ENCODE results near the gene FNBP1. TPM values are rescaled to one million over a fixed set of nuclear protein-coding genes. Genes with fewer than 3 reads are reported as not detected.
"Not testable (repeated sequence)": the region's sequence is repeated elsewhere in the genome, so short reads cannot be mapped to it uniquely, and the experiment has no call there.

Gene FNBP1
- total and polyA plus RNA-seq, 2 of the 13 experiments (the other 11 are each of a cell fraction or from before 2014, with no cell fraction given), result 5.4 to 19.5 TPM

DNA sequence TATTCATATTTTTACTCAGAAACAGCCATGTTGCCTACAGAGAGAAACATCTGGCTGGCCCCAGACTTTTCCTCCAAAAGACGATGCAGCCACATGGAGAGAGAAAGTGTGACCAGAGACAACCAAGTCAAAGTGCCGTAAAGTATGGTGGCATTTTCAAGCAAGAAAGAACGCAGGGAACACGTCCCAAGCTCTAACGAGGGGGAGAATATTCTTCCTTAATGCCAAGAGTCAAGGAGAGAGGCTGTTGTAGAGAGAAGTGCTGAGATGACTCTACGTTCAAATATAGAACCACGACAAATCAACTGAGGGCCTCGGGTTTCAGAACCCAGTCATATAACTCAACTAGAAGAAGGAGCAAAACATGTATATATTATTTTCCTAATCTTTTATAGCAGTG, 55.9 kb downstream of the FNBP1 start:
- no peak overlapping the region for H3K27ac ChIP-seq (ENCODE audit: extremely low read length, insufficient read depth, low read length)
- WGBS (ENCODE audit: low lambda C conversion rate), result 82% methylated on average over 8 of the region's 8 CpGs
- no peaks in the 10 kb centered on the region for H4K20me1 ChIP-seq (ENCODE audit: insufficient read depth, low read length)
- ATAC-seq (no peak), DNase-seq (ENCODE audit: low spot score) (no peak), FAIRE-seq (no peak)
- no peak overlapping the region for H2AFZ ChIP-seq (ENCODE audit: low read length)
- intact Hi-C loops (cut with micrococcal nuclease; ENCODE audit: unreplicated experiment), result no loop called here
- BruUV-seq (replicated peaks), result no TSS peak
- H3K4me1 ChIP-seq (ENCODE audit: insufficient read depth, low read length), result no peaks in the 10 kb centered on the region
- no peaks in the 10 kb centered on the region for H3K9me3 ChIP-seq (ENCODE audit: low read length)
- in situ Hi-C loops (cut with HindIII; ENCODE audit: extremely low pct_ligation_motif_present, low pct_unique_long_range_greater_than_20kb), result no loop called here
- POLR2A ChIA-PET, result no interaction called here
- H3K4me3 ChIP-seq (replicated peaks in 1 of 3; ENCODE audit: insufficient read depth in 1 of 3, low read depth in 2 of 3, low read length in 3 of 3), result no peak overlapping the region
- no peak for TF ChIP-seq CAMTA2 (CRISPR knock-in tag; IDR thresholded peaks at IDR 0.05; ENCODE audit: borderline replicate concordance)
- no peak for TF ChIP-seq ZNF333 (CRISPR knock-in tag; IDR thresholded peaks at IDR 0.05; ENCODE audit: borderline replicate concordance)
- TF ChIP-seq MEIS1 (CRISPR knock-in tag; IDR thresholded peaks at IDR 0.05; ENCODE audit: borderline replicate concordance), result no peak
- TF ChIP-seq, protein P1, sequence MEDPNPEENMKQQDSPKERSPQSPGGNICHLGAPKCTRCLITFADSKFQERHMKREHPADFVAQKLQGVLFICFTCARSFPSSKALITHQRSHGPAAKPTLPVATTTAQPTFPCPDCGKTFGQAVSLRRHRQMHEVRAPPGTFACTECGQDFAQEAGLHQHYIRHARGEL (CRISPR knock-in tag; IDR thresholded peaks at IDR 0.05), result no peak
- TF ChIP-seq NRL (CRISPR knock-in tag; IDR thresholded peaks at IDR 0.05; ENCODE audit: borderline replicate concordance), result no peak
- TF ChIP-seq KLF15 (CRISPR knock-in tag; IDR thresholded peaks at IDR 0.05; ENCODE audit: borderline replicate concordance), result no peak
- no peak for TF ChIP-seq MIXL1 (CRISPR knock-in tag; IDR thresholded peaks at IDR 0.05)
- TF ChIP-seq EEA1 (CRISPR knock-in tag; IDR thresholded peaks at IDR 0.05; ENCODE audit: borderline replicate concordance), result no peak
- TF ChIP-seq ZNF550 (CRISPR knock-in tag; IDR thresholded peaks at IDR 0.05; ENCODE audit: borderline replicate concordance), result no peak
- H3K4me2 ChIP-seq (ENCODE audit: low read depth, low read length), result no peak overlapping the region
- no peak overlapping the region for H3K9ac ChIP-seq (ENCODE audit: insufficient read depth, low read depth, low read length)
- CTCF ChIA-PET (ENCODE audit: low intra/inter-chr PET ratio, low total read pairs), result no interaction called here
- peaks cover 2% of the 10 kb centered on the region for H3K79me2 ChIP-seq (ENCODE audit: insufficient read depth, low read length)
- H3K36me3 ChIP-seq (replicated peaks in 1 of 2; ENCODE audit: control insufficient read depth in 1 of 2, insufficient read depth in 2 of 2, low read length in 2 of 2), result 0 out of 5 replicates have a peak, but pooled peaks cover 0 to 6% of the 10 kb centered on the region in 2 experiments
- no peaks in the 10 kb centered on the region for H3K27me3 ChIP-seq (ENCODE audit: control insufficient read depth in 1 of 2, insufficient read depth in 2 of 2, low read length in 2 of 2)

- H3K4me1 ChIP-seq (ENCODE audit: insufficient read depth, low read length); in situ Hi-C loops (cut with HindIII; ENCODE audit: extremely low pct_ligation_motif_present, low pct_unique_long_range_greater_than_20kb); H3K27me3 ChIP-seq (ENCODE audit: control insufficient read depth in 1 of 2, insufficient read depth in 2 of 2, low read length in 2 of 2); H3K9ac ChIP-seq (ENCODE audit: insufficient read depth, low read depth, low read length); H3K4me3 ChIP-seq (replicated peaks in 1 of 3; ENCODE audit: insufficient read depth in 1 of 3, low read depth in 2 of 3, low read length in 3 of 3); ATAC-seq; H3K79me2 ChIP-seq (ENCODE audit: insufficient read depth, low read length); BruUV-seq (replicated peaks); intact Hi-C loops (cut with micrococcal nuclease; ENCODE audit: unreplicated experiment); CTCF ChIA-PET (ENCODE audit: low intra/inter-chr PET ratio, low total read pairs); H2AFZ ChIP-seq (ENCODE audit: low read length); H3K9me3 ChIP-seq (ENCODE audit: low read length); POLR2A ChIA-PET; H3K27ac ChIP-seq (ENCODE audit: extremely low read length, insufficient read depth, low read length); H4K20me1 ChIP-seq (ENCODE audit: insufficient read depth, low read length); H3K4me2 ChIP-seq (ENCODE audit: low read depth, low read length); H3K36me3 ChIP-seq (replicated peaks in 1 of 2; ENCODE audit: control insufficient read depth in 1 of 2, insufficient read depth in 2 of 2, low read length in 2 of 2); FAIRE-seq; DNase-seq (ENCODE audit: low spot score): not testable (repeated sequence)
- WGBS (ENCODE audit: low lambda C conversion rate), result 96% methylated on average over 9 of the region's 9 CpGs
These were observed 58.4 kb downstream of the FNBP1 start for GRCh38 chr9:129984589-129984988.
